SK-N-SH treated with all-trans-retinoic acid at 6 μM for 48 hours (cell line): ENCODE measurements around the gene ARHGAP18.

ENCODE experiments used
- ATAC-seq: fragments of 200-7000 bp; cut with Tn5 transposase; 3 replicates; pipeline ENCODE4 v1.9.1; 2020; ENCODE audit warnings: mild to moderate bottlenecking, moderate library complexity
- ARNTL ChIP-seq: fragments of 450-650 bp; formaldehyde crosslinking; IDR thresholded peaks from 2 replicates; pipeline ENCODE4 v1.5.0; 2020; ENCODE audit warnings: low read depth, mild to moderate bottlenecking, moderate library complexity, borderline replicate concordance
- BACH2 ChIP-seq: fragments of 250-450 bp; sonication (Bioruptor Pico); IDR thresholded peaks from 2 replicates; pipeline ENCODE4 v1.9.0; 2021; ENCODE audit warnings: mild to moderate bottlenecking, borderline replicate concordance
- CSDC2 ChIP-seq: fragments of 250-450 bp; sonication (Bioruptor Pico); IDR thresholded peaks from 2 replicates; pipeline ENCODE4 v1.5.0; 2020; ENCODE audit warnings: mild to moderate bottlenecking, moderate library complexity
- ESRRG ChIP-seq: fragments of 250-450 bp; sonication (Bioruptor Pico); IDR thresholded peaks from 2 replicates; pipeline ENCODE4 v1.6.1; 2021; ENCODE audit warnings: mild to moderate bottlenecking
- GLIS3 ChIP-seq: fragments of 250-450 bp; sonication (Bioruptor Pico); IDR thresholded peaks from 2 replicates; pipeline ENCODE4 v1.5.0; 2020; ENCODE audit warnings: mild to moderate bottlenecking, moderate library complexity
- ISL1 ChIP-seq: fragments of 250-450 bp; sonication (Bioruptor Pico); IDR thresholded peaks from 2 replicates; pipeline ENCODE4 v2.1.2; 2022; ENCODE audit warnings: mild to moderate bottlenecking, moderate library complexity
- OSR1 ChIP-seq: fragments of 250-450 bp; sonication (Bioruptor Pico); IDR thresholded peaks from 2 replicates; pipeline ENCODE4 v1.8.0; 2022; ENCODE audit warnings: moderate library complexity, mild to moderate bottlenecking, inconsistent platforms
- PATZ1 ChIP-seq: fragments of 250-450 bp; sonication (Bioruptor Pico); IDR thresholded peaks from 2 replicates; pipeline ENCODE4 v1.8.0; 2020; ENCODE audit warnings: mild to moderate bottlenecking, moderate library complexity, borderline replicate concordance
- POU6F1 ChIP-seq: fragments of 250-450 bp; sonication (Bioruptor Pico); IDR thresholded peaks from 2 replicates; pipeline ENCODE4 v1.8.0; 2021; ENCODE audit warnings: low read depth, mild to moderate bottlenecking, moderate library complexity, borderline replicate concordance
- PPARA ChIP-seq: fragments of 250-450 bp; sonication (Bioruptor Pico); IDR thresholded peaks from 2 replicates; pipeline ENCODE4 v1.5.0; 2020; ENCODE audit warnings: mild to moderate bottlenecking, borderline replicate concordance
- RARB ChIP-seq: fragments of 250-450 bp; sonication (Bioruptor Pico); IDR thresholded peaks from 2 replicates; pipeline ENCODE4 v1.8.0; 2021; ENCODE audit warnings: mild to moderate bottlenecking, moderate library complexity
- SNAI2 ChIP-seq: fragments of 250-450 bp; sonication (Bioruptor Pico); IDR thresholded peaks from 2 replicates; pipeline ENCODE4 v1.5.0; 2020; ENCODE audit warnings: mild to moderate bottlenecking, moderate library complexity
- TCF4 ChIP-seq: fragments of 250-450 bp; sonication (Bioruptor Pico); IDR thresholded peaks from 2 replicates; pipeline ENCODE4 v1.8.0; 2021; ENCODE audit warnings: mild to moderate bottlenecking, moderate library complexity, borderline replicate concordance
- TOX ChIP-seq: fragments of 250-450 bp; sonication (Bioruptor Pico); IDR thresholded peaks from 2 replicates; pipeline ENCODE4 v1.8.0; 2021; ENCODE audit warnings: mild to moderate bottlenecking, moderate library complexity, borderline replicate concordance
- ZC3H10 ChIP-seq: fragments of 250-450 bp; sonication (Bioruptor Pico); IDR thresholded peaks from 2 replicates; pipeline ENCODE4 v1.5.1; 2021; ENCODE audit warnings: mild to moderate bottlenecking, moderate library complexity
- ZFP3 ChIP-seq: fragments of 250-450 bp; sonication (Bioruptor Pico); IDR thresholded peaks from 2 replicates; pipeline ENCODE4 v1.5.0; 2020; ENCODE audit warnings: mild to moderate bottlenecking, moderate library complexity
- ZNF70 ChIP-seq: fragments of 450-650 bp; formaldehyde crosslinking; IDR thresholded peaks from 2 replicates; pipeline ENCODE4 v1.5.0; 2020; ENCODE audit warnings: mild to moderate bottlenecking, moderate library complexity
- ZNF8 ChIP-seq: fragments of 450-650 bp; formaldehyde crosslinking; IDR thresholded peaks from 2 replicates; pipeline ENCODE4 v1.5.0; 2020; ENCODE audit warnings: mild to moderate bottlenecking, moderate library complexity
- TF ChIP-seq, protein P1 (sequence below): fragments of 250-450 bp; sonication (Bioruptor Pico); IDR thresholded peaks from 2 replicates; pipeline ENCODE4 v1.5.1; 2020; ENCODE audit warnings: low read depth, mild to moderate bottlenecking, moderate library complexity
- TF ChIP-seq, protein P2 (sequence below): fragments of 250-450 bp; sonication (Bioruptor Pico); IDR thresholded peaks from 2 replicates; pipeline ENCODE4 v1.5.1; 2021; ENCODE audit warnings: mild to moderate bottlenecking, moderate library complexity

ARHGAP18 gene

DNA sequence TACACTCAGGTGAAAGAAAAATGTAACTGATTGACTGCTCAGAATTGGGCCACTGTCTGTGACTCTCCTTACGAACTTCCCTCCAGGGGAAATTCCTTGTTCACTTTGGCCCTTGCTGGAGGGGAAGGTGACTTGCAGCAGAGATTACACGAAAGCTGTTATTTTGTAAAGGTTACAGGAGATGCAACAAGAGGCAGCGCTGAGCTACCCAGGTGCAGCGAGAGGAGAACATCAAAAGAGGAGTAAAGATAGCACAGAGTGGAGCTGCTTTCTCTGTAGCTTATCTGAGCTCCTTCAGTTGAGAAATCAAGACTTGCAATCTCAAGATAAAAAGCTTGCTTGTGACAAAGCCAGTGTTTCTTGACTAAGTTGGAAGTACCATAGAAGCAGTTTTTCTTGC is 144.6 kb downstream of the ARHGAP18 start (continued):
- no peak for TF ChIP-seq TCF4 (CRISPR knock-in tag)

DNA sequence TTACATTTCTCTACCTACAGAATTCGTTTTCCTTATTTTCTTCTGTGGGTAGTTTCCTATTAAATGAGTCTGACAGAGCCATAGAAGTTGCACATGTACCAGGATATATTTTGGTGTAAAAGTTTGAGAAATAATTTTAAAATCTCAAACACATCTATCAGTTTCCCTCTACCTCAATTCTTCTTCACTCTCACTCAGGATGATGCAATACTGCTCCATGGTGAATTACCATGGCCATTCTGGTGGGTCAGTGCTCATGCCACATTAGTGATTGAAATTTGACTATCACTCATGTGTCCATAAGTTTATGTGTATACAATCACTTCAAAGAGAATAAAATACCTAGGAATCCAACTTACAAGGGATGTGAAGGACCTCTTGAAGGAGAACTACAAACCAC is 151.7 kb downstream of the ARHGAP18 start:
- TF ChIP-seq PATZ1 (CRISPR knock-in tag) (no peak), ESRRG (CRISPR knock-in tag) (no peak), ISL1 (no peak), GLIS3 (CRISPR knock-in tag) (no peak), SNAI2 (CRISPR knock-in tag) (no peak), PPARA (CRISPR knock-in tag) (no peak), ZNF8 (no peak), TOX (CRISPR knock-in tag) (no peak), RARB (CRISPR knock-in tag) (no peak), CSDC2 (CRISPR knock-in tag) (no peak), ZC3H10 (CRISPR knock-in tag) (no peak), TCF4 (CRISPR knock-in tag) (no peak), BACH2 (no peak), OSR1 (no peak), ARNTL (no peak), ZFP3 (no peak), ZNF70 (no peak)
- TF ChIP-seq, protein P1, sequence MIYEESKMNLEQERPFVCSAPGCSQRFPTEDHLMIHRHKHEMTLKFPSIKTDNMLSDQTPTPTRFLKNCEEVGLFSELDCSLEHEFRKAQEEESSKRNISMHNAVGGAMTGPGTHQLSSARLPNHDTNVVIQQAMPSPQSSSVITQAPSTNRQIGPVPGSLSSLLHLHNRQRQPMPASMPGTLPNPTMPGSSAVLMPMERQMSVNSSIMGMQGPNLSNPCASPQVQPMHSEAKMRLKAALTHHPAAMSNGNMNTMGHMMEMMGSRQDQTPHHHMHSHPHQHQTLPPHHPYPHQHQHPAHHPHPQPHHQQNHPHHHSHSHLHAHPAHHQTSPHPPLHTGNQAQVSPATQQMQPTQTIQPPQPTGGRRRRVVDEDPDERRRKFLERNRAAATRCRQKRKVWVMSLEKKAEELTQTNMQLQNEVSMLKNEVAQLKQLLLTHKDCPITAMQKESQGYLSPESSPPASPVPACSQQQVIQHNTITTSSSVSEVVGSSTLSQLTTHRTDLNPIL (CRISPR knock-in tag), result no peak
- TF ChIP-seq, protein P2, sequence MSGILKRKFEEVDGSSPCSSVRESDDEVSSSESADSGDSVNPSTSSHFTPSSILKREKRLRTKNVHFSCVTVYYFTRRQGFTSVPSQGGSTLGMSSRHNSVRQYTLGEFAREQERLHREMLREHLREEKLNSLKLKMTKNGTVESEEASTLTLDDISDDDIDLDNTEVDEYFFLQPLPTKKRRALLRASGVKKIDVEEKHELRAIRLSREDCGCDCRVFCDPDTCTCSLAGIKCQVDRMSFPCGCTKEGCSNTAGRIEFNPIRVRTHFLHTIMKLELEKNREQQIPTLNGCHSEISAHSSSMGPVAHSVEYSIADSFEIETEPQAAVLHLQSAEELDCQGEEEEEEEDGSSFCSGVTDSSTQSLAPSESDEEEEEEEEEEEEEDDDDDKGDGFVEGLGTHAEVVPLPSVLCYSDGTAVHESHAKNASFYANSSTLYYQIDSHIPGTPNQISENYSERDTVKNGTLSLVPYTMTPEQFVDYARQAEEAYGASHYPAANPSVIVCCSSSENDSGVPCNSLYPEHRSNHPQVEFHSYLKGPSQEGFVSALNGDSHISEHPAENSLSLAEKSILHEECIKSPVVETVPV (CRISPR knock-in tag), result no peak
- ATAC-seq, result no peak

- peak; percentile 66 for TF ChIP-seq ISL1
- no peak for TF ChIP-seq POU6F1
- ATAC-seq, result peak; percentile 68
Observed at GRCh38 chr6:129555206-129555832, 154.7 kb downstream of the ARHGAP18 start.

DNA sequence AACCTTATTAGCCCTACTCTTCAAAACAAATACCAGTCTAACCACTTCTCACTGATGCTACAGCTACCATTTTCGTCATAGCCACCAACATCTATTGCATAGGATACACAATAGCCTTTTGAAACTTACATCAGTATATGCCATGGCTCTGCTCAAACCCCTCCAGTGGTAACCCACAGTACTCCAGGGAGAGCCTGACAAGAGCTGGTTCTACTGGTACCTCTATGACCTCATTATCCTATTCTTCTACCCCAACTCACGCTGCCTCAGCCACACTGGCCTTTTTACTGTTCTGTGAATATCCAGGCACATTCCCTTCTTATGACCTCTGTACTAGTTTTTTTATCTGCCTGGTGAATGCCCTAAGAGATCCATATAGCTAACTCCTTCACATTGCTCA is 157.6 kb downstream of the ARHGAP18 start:
- no peak for TF ChIP-seq ISL1
- TF ChIP-seq, protein P2 (CRISPR knock-in tag), result no peak
- TF ChIP-seq PPARA (CRISPR knock-in tag), result no peak
- no peak for TF ChIP-seq GLIS3 (CRISPR knock-in tag)
- TF ChIP-seq PATZ1 (CRISPR knock-in tag), result no peak
- no peak for ATAC-seq
